ENCODE results near the gene GLCCI1. TPM values are rescaled to one million over a fixed set of nuclear protein-coding genes. Genes with fewer than 3 reads are reported as not detected.

Gene GLCCI1
- total RNA-seq, 1 experiment from 2014 or later, result 4.6 TPM

GRCh38 chr7:8092140-8092539 lies 123.5 kb downstream of the GLCCI1 start:
- H2AFZ ChIP-seq (ENCODE audit: low read depth, low read length, poor library complexity, severe bottlenecking), result no peak overlapping the region
- H3K9me2 ChIP-seq (ENCODE audit: insufficient read depth), result no peaks in the 10 kb centered on the region
- no peaks in the 10 kb centered on the region for H4K20me1 ChIP-seq (ENCODE audit: insufficient read depth)
- no peak overlapping the region for H3K9ac ChIP-seq (ENCODE audit: low read length)
- no peak overlapping the region for H3K27ac ChIP-seq (ENCODE audit: low read depth, low read length)
- no peaks in the 10 kb centered on the region for H3K36me3 ChIP-seq (ENCODE audit: control insufficient read depth in 1 of 2, insufficient read depth in 2 of 2, low read length in 2 of 2)
- BruUV-seq (replicated peaks), result no TSS peak
- DNase-seq (ENCODE audit: low read depth, low spot score) (no peak), ATAC-seq (no peak)
- intact Hi-C loops (cut with micrococcal nuclease), result no loop called here
- no peaks in the 10 kb centered on the region for H3K9me3 ChIP-seq (ENCODE audit: control insufficient read depth in 1 of 2, insufficient read depth in 1 of 2, low read depth in 1 of 2, low read length in 2 of 2)
- POLR2A ChIA-PET, result no interaction called here
- H3K4me2 ChIP-seq (ENCODE audit: low read length), result no peak overlapping the region
- H3K27me3 ChIP-seq (ENCODE audit: insufficient read depth, low read length), result no peaks in the 10 kb centered on the region
- CTCF ChIA-PET, result no interaction called here
- no peaks in the 10 kb centered on the region for H3K4me1 ChIP-seq (ENCODE audit: control insufficient read depth in 1 of 2, insufficient read depth in 2 of 2, low read length in 2 of 2)
- H3K4me3 ChIP-seq (replicated peaks in 1 of 2; ENCODE audit: low read depth in 1 of 2, low read length in 2 of 2), result no peak overlapping the region
- TF ChIP-seq CBX3 (IDR thresholded peaks at IDR 0.05; ENCODE audit: low read depth) (no peak), FOSL1 (IDR thresholded peaks at IDR 0.05; ENCODE audit: low read depth) (no peak), ATF3 (IDR thresholded peaks at IDR 0.05) (no peak), REST (IDR thresholded peaks at IDR 0.05; ENCODE audit: low read depth) (no peak), SRF (IDR thresholded peaks at IDR 0.05; ENCODE audit: low read depth) (no peak), EZH2phosphoT487 (IDR thresholded peaks at IDR 0.05; ENCODE audit: borderline replicate concordance) (no peak), RAD21 (IDR thresholded peaks at IDR 0.05; ENCODE audit: low read depth) (no peak)
- no peaks in the 10 kb centered on the region for H3K79me2 ChIP-seq (ENCODE audit: insufficient read depth, low read length)
- RAD21 ChIA-PET (ENCODE audit: low non-redundant PET in 1 of 2, low total read pairs in 2 of 2, uncharacterized antibody in 2 of 2, unreplicated experiment in 2 of 2), result no interaction called here

Data from HCT116 (cell line).